GM19099 (cell line): ENCODE results near the gene RNF214.

Experiments used
- POLR2A ChIP-seq: IDR thresholded peaks from 3 replicates; pipeline ENCODE4 v1.6.1; 2011; ENCODE audit warnings: low read depth; ENCODE audit not compliant: insufficient read length; ENCODE audit errors: extremely low read depth

RNF214 gene

GRCh38 chr11:117282956-117283355, 50.5 kb downstream of the RNF214 start:
- no peak for TF ChIP-seq POLR2A

- TF ChIP-seq POLR2A, result no peak
Measured at GRCh38 chr11:117284053-117284452, 51.6 kb downstream of the RNF214 start.

- no peak for TF ChIP-seq POLR2A
Measured at GRCh38 chr11:117286588-117286987, 54.1 kb downstream of the RNF214 start.

GRCh38 chr11:117287668-117288067, 55.2 kb downstream of the RNF214 start:
- no peak for TF ChIP-seq POLR2A

- TF ChIP-seq POLR2A, result no peak
Measured at GRCh38 chr11:117289795-117290194, 57.3 kb downstream of the RNF214 start.

- TF ChIP-seq POLR2A, result no peak
Measured at GRCh38 chr11:117290809-117291396, 58.4 kb downstream of the RNF214 start, which contains the start of gene BACE1-AS. Gene BACE1-AS, plus strand, starts transcription at chr11:117291346.

- no peak for TF ChIP-seq POLR2A
Measured at GRCh38 chr11:117292616-117293015, 60.1 kb downstream of the RNF214 start.

GRCh38 chr11:117295438-117296137, 63.1 kb downstream of the RNF214 start:
- no peak for TF ChIP-seq POLR2A

GRCh38 chr11:117296881-117297280, 64.4 kb downstream of the RNF214 start:
- no peak for TF ChIP-seq POLR2A

GRCh38 chr11:117298195-117298594, 65.7 kb downstream of the RNF214 start:
- no peak for TF ChIP-seq POLR2A

GRCh38 chr11:117299351-117300282, 67.1 kb downstream of the RNF214 start:
- TF ChIP-seq POLR2A, result no peak

- TF ChIP-seq POLR2A, result no peak
Measured at GRCh38 chr11:117300283-117300663, 67.8 kb downstream of the RNF214 start.

GRCh38 chr11:117300773-117301172, 68.3 kb downstream of the RNF214 start:
- TF ChIP-seq POLR2A, result no peak

- no peak for TF ChIP-seq POLR2A
Measured at GRCh38 chr11:117302228-117302627, 69.8 kb downstream of the RNF214 start.

GRCh38 chr11:117303101-117303500, 70.6 kb downstream of the RNF214 start:
- no peak for TF ChIP-seq POLR2A
